ENCODE results near the gene FOSB.

GRCh38 chr19:45460807-45461347 is 6.9 kb upstream of the FOSB start:
- no peak for TF ChIP-seq POLR2A (IDR thresholded peaks at IDR 0.05)
- TF ChIP-seq, protein P1, sequence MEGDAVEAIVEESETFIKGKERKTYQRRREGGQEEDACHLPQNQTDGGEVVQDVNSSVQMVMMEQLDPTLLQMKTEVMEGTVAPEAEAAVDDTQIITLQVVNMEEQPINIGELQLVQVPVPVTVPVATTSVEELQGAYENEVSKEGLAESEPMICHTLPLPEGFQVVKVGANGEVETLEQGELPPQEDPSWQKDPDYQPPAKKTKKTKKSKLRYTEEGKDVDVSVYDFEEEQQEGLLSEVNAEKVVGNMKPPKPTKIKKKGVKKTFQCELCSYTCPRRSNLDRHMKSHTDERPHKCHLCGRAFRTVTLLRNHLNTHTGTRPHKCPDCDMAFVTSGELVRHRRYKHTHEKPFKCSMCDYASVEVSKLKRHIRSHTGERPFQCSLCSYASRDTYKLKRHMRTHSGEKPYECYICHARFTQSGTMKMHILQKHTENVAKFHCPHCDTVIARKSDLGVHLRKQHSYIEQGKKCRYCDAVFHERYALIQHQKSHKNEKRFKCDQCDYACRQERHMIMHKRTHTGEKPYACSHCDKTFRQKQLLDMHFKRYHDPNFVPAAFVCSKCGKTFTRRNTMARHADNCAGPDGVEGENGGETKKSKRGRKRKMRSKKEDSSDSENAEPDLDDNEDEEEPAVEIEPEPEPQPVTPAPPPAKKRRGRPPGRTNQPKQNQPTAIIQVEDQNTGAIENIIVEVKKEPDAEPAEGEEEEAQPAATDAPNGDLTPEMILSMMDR (IDR thresholded peaks at IDR 0.05): no peak

Data from tibial nerve (tissue), 3 donors.